DMS 273 (cell line): ENCODE measurements around the gene EXTL2.
A peak's percentile ranks its signal among the peaks of the same experiment; 100 is the strongest.
"Not testable (repeated sequence)": the region's sequence is repeated elsewhere in the genome, so short reads cannot be mapped to it uniquely, and the experiment has no call there.

Source experiments
- DNase-seq: peaks from one replicate; lab custom pipeline; 2025; ENCODE audit not compliant: unreplicated experiment; lab: John Stamatoyannopoulos, UW

Gene EXTL2

GRCh38 chr1:100903777-100904176 is 9.1 kb upstream of the EXTL2 start:
- DNase-seq = no peak

GRCh38 chr1:100902365-100902764 is 7.7 kb upstream of the EXTL2 start:
- no peak for DNase-seq

- DNase-seq = peak; percentile 75
Measured at GRCh38 chr1:100896481-100896982, 1.9 kb upstream of the EXTL2 start.

DNA sequence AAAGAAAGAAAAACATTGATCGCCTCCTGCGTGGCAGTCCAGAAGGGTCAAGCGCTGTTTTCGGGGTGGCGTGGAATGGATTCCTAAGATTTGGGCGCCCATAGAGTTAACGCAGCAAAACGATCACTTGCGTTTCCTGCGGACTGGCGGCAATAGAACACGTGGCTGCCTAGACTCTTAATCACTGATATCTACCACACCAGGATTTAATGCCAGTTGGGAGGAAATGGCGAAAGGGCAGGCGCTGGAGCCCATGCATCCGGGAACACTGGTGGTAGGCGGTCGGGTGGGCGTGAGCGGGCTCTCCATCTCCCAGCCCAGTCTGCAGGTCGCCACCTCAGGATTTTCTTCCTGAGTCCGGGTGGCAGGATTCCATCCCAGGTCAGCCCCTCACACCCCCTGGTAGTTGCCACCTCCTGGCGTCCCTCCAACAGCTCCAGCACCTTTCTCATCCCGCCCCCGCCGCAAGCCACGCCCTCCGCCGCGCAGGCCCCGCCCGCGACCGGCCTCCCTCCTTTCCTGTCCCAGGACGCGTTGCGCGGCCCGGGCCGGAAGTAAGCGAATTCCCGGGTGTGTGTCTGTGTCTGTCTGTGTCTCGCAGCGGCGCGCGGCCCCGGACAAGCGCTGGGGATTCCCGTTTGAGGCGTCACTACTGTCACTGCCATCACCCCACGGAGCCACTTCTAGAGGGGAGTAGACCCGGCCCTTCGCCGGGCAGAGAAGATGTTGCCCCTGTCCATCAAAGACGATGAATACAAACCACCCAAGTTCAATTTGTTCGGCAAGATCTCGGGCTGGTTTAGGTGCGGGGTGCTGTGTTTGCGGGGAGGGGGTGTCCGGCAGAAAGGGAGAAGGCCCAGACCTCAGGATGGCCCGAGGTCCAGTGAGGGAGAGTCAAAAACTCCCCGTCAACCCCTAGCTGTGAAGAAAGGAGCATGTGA is 1.2 kb upstream of the EXTL2 start, which contains the start of gene SLC30A7:
Gene SLC30A7 (plus strand): TSS at position 551 of the 941 bp plus-strand sequence. CDS start 173 bp downstream, at position 724.
- peak; percentile 97 for DNase-seq

DNA sequence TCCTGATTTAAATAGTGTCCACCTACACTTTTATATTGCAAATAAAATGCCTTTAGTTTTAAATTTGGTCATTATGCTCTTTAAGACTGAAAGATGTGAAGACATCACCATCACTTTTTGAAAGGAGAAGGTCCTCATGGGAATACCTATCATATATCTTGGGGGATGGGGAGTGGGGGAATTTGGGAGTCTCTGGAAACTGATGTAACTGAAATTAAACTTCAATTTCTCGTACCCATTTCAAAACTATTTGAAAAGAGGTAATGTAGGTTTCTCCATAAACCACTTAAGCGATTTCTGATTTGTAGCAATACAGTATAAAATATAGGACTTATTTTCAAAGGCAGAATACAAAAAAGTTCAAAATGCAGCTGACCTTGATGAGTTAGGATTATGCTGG is 924 bp downstream of the EXTL2 start:
- DNase-seq = peak; percentile 7

DNA sequence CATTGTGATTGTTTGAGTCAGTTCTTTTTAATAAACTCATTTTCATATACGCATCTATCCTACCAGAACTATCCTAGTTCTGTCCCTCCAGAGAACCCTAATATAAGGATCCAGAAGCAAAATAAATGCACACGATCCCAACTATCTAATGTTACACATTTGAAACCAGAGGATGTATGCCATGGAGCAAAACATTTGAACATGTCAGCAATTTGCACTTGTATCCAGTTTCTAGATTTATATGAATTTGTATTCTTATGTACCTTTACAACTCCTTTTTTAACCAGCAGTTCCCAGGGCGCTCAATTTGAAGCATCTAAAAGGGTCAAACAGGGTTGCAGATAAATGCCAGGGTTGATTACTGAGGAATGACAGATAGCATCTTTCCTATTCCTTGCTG is 2.1 kb downstream of the EXTL2 start:
- DNase-seq = no peak

GRCh38 chr1:100891380-100891779 is 3.3 kb downstream of the EXTL2 start:
- no peak for DNase-seq

- not testable (repeated sequence) for DNase-seq
Measured at GRCh38 chr1:100889869-100890482, 4.7 kb downstream of the EXTL2 start.

GRCh38 chr1:100889007-100889406 is 5.6 kb downstream of the EXTL2 start:
- not testable (repeated sequence) for DNase-seq

DNA sequence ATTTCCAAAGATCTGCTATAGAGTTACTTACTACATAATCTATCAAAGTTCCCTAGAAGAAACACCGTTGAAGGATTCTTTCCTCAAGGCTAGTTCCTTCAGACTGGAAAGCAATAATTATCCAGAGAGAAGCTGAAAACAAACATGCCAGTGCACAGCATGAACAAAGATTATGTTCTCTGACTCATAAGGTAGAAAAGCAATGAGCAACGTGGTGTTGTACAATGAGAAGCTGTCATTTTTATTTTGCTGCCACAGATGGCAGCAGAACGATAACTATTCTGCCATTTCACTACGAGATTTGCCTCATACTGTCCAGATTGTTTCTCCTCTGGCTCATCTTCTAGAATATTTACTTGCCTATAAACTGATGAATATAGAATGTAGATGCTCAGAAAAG is 10.7 kb downstream of the EXTL2 start:
- DNase-seq = peak; percentile 24

GRCh38 chr1:100882698-100883097 is 11.9 kb downstream of the EXTL2 start:
- no peak for DNase-seq

- DNase-seq = no peak
Measured at GRCh38 chr1:100881687-100882086, 13.0 kb downstream of the EXTL2 start.

- no peak for DNase-seq
Measured at GRCh38 chr1:100879422-100879821, 15.2 kb downstream of the EXTL2 start.

DNA sequence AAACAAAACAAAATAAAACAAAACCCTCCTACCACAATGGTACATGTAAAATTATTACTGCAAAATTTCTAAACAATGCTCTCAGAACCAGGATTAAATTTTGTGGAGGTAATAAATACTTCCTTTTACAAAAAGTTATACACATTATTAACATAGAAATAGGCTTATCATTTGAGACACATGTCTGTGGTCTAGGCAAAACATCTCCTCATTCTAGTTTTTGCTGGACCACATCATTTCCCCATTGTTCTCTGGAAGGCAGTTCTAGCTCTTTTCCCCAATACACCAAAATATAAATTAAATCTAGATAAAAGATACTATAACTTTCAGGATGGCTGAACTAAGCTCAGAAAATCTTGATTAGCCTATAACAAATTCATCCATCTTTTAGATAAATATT is 18.4 kb downstream of the EXTL2 start:
- no peak for DNase-seq

DNA sequence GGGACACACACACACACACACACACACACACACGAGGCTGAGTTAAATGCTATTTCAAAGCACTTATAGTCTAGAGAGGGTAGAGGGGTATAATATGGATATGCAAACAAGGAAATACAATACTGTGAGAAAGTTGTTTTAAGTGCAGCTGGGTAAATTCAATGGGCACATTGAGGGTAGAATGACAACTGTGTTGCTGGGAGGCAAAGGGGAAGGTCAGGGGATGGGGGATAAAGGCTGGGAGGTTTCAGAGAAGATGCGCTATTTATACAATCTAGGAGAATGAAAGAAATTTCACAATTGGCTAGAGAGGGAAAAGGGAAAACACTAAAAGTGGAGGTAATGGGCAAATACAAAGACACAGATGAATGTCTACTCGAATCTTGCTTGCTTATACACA is 19.4 kb downstream of the EXTL2 start:
- DNase-seq = no peak

- DNase-seq = no peak
Measured at GRCh38 chr1:100874433-100874832, 20.2 kb downstream of the EXTL2 start.

DNA sequence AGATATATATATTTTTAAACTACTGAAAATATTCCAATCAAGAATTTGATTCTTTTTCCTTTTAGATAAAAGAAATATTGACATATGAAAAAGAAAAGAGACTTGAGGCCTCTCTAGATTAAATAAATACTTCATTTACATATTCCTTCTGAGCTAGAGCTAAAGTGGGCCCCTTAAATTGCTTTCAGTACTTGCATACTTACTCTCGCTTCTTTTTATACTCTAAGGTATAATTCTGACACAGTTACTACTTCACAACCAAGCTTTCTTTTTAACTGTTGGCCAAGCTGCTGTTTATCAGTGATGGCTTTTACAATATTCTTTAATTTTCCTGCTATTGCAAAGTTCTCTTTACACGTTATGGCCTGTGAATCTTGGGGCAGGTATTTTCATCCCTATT is 24.6 kb downstream of the EXTL2 start:
- no peak for DNase-seq

DNA sequence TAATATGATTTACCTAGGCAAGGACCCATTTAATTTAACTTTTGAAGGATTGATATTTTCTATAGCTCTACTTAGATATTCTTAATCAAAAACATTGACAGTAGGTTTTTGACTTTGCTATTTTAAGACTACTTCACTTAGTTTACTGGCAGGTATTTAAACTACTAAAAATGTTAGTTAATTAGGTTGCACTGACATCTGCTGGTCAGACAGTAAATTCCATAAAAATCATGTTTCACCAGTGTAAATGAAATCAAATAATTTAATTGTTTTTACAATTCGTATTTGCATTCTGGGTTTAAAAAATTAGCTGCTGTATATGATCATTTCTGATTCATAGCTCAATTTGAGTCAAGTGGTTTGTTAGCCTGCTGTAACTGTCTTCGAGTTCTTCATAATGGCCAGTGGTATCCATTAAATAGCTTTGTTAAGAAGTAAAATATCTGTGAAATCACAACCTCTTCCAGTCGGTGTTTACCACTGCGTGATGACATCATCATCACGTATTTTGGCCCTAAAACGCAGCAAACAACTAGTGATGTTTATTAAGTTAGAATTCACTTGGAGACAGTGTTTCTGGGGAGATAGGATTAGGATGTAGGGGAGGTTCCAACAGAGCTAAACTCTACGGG is 26.2 kb downstream of the EXTL2 start:
- DNase-seq = peak; percentile 61

GRCh38 chr1:100866901-100867206 is 27.8 kb downstream of the EXTL2 start:
- no peak for DNase-seq

DNA sequence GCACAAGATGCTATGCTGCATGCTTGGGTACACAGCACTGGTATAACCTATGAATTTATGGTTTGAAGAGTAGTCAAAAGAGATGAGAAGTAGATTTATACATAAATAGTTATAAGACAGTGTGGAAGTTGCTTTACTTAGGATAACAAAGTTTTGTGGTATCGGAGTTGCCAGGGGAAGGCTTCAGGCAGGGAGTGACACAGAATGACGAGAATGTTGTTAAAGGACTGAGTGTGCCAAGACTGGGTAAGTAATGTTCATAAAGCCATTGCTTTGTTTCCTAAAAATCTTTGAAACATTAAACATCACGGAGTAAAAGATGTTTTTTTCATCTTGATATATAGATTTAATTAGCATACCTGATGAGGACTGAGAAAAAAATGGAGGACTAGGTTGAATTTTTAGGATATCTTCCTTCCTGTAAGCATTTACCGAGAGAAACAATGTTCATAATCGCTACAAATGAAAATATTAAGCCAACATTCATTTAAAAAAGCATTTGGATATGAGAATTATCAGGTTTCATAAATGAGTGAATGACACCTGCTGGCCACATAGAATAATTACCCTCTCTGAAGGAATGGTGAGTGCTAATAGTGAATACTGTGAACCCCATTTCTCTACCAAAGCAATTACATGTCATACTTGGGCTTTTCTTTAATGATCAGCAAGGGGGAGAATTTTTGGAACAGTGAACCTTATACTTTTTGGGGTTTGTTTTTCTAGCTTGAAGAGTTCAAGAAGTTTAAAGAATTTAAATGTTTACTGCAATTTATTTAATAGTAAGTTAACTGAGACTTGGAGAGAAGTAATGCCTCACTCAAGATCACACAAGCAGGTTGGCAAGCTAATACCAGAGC is 28.4 kb downstream of the EXTL2 start:
- peak; percentile 52 for DNase-seq

GRCh38 chr1:100862591-100862990 is 32.1 kb downstream of the EXTL2 start:
- DNase-seq = no peak
